ENCODE data around the gene ABRACL.

- TF ChIP-seq CTCF (IDR thresholded peaks at IDR 0.05) (no peak), POLR2A (IDR thresholded peaks at IDR 0.05) (no peak), POLR2AphosphoS5 (IDR thresholded peaks at IDR 0.05; ENCODE audit: insufficient read depth in 1 of 2, low read depth in 1 of 2) (no peak)
Measured at GRCh38 chr6:138997136-138997535, 31.4 kb upstream of the ABRACL start.
